ENCODE measurements around the gene ITGB1BP1. TPM values are rescaled to one million over a fixed set of nuclear protein-coding genes. Genes with fewer than 3 reads are reported as not detected.

Gene ITGB1BP1
- total and polyA plus RNA-seq, 2 of the 13 experiments (the other 11 are each of a cell fraction or from before 2014, with no cell fraction given), result 106 to 108 TPM

- TF ChIP-seq CHCHD3 (CRISPR knock-in tag; IDR thresholded peaks at IDR 0.05) (no peak), ZNF333 (CRISPR knock-in tag; IDR thresholded peaks at IDR 0.05; ENCODE audit: borderline replicate concordance) (peak; percentile 93), SALL2 (CRISPR knock-in tag; IDR thresholded peaks at IDR 0.05) (peak; percentile 86), MIER2 (CRISPR knock-in tag; IDR thresholded peaks at IDR 0.05) (0 out of 2 replicates have a peak, but pooled peaks have one; percentile 13), HNF4A (CRISPR knock-in tag; IDR thresholded peaks at IDR 0.05) (0 out of 2 replicates have a peak, but pooled peaks have one; percentile 43), ZBTB40 (IDR thresholded peaks at IDR 0.05) (peak; percentile 82), ZBTB40 (CRISPR knock-in tag; IDR thresholded peaks at IDR 0.05) (peak; percentile 86), ZNF276 (CRISPR knock-in tag; IDR thresholded peaks at IDR 0.05; ENCODE audit: low read depth) (no peak), CENPT (CRISPR knock-in tag; IDR thresholded peaks at IDR 0.05; ENCODE audit: low read depth) (no peak; the same call in 1 of the 2 replicates), MAFF (IDR thresholded peaks at IDR 0.05; ENCODE audit: low read depth, low read length) (no peak), BATF2 (CRISPR knock-in tag; IDR thresholded peaks at IDR 0.05) (peak; percentile 47; the same call in 1 of the 2 replicates), ASH2L (IDR thresholded peaks at IDR 0.05; ENCODE audit: insufficient read length, low read depth, low read length) (peak; percentile 98), RFXANK (CRISPR knock-in tag; IDR thresholded peaks at IDR 0.05) (no peak; the same call in 1 of the 2 replicates), DMTF1 (CRISPR knock-in tag; IDR thresholded peaks at IDR 0.05) (no peak), ELF3 (CRISPR knock-in tag; IDR thresholded peaks at IDR 0.05) (peak; percentile 82; the same call in 1 of the 2 replicates)
Measured at GRCh38 chr2:9423100-9423921, at the start of gene ITGB1BP1, which contains the start of gene CPSF3 (continued).

Data from HepG2 (cell line).